Measurements from ENCODE around the gene OR10C1.

The OR10C1 gene

GRCh38 chr6:29456971-29457370, 17.9 kb downstream of the OR10C1 start, which contains the start of the genes OR11A1 and OR2H1:
TSS of gene OR11A1 (minus strand) at chr6:29457071. CDS start at chr6:29427641, 29,430 bp downstream.
TSS of gene OR2H1 (plus strand) at chr6:29457155. CDS start at chr6:29461770, 4,615 bp downstream.
- no peak for DNase-seq (ENCODE audit: low read depth)
- TF ChIP-seq CTCF (conservative IDR thresholded peaks at IDR 0.05; ENCODE audit: low read length) = no peak
- no peak within 1 kb of the TSS for H3K4me3 ChIP-seq (ENCODE audit: low read length)

- H3K4me3 ChIP-seq (ENCODE audit: low read length) = no peak overlapping the region
- TF ChIP-seq CTCF (conservative IDR thresholded peaks at IDR 0.05; ENCODE audit: low read length) = no peak
- no peak for DNase-seq (ENCODE audit: low read depth)
These were observed 22.1 kb downstream of the OR10C1 start for GRCh38 chr6:29461021-29461814.

- DNase-seq (ENCODE audit: low read depth) = no peak
- TF ChIP-seq CTCF (conservative IDR thresholded peaks at IDR 0.05; ENCODE audit: low read length) = no peak
- H3K4me3 ChIP-seq (ENCODE audit: low read length) = no peak overlapping the region
These were observed 22.9 kb downstream of the OR10C1 start for GRCh38 chr6:29462022-29462421.

- TF ChIP-seq CTCF (conservative IDR thresholded peaks at IDR 0.05; ENCODE audit: low read length) = no peak
- DNase-seq (ENCODE audit: low read depth) = no peak
- no peak overlapping the region for H3K4me3 ChIP-seq (ENCODE audit: low read length)
These were observed 26.2 kb downstream of the OR10C1 start for GRCh38 chr6:29465279-29465678.

- TF ChIP-seq CTCF (conservative IDR thresholded peaks at IDR 0.05; ENCODE audit: low read length) = no peak
- no peak for DNase-seq (ENCODE audit: low read depth)
- H3K4me3 ChIP-seq (ENCODE audit: low read length) = no peak overlapping the region
These were observed 26.7 kb downstream of the OR10C1 start for GRCh38 chr6:29465801-29466200.

- DNase-seq (ENCODE audit: low read depth) = no peak
- H3K4me3 ChIP-seq (ENCODE audit: low read length) = no peak overlapping the region
- no peak for TF ChIP-seq CTCF (conservative IDR thresholded peaks at IDR 0.05; ENCODE audit: low read length)
These were observed 27.1 kb downstream of the OR10C1 start for GRCh38 chr6:29466241-29466640.

GRCh38 chr6:29474996-29475395, 35.9 kb downstream of the OR10C1 start:
- no peak for TF ChIP-seq CTCF (conservative IDR thresholded peaks at IDR 0.05; ENCODE audit: low read length)
- no peak for DNase-seq (ENCODE audit: low read depth)
- H3K4me3 ChIP-seq (ENCODE audit: low read length) = no peak overlapping the region

All from AG10803 (cell line).